Stimulated activated CD4-positive, alpha-beta T cell treated with anti-CD3 and anti-CD28 coated beads, Interleukin-2, amount 100 ng/mL, for 24 hours (primary cell): ENCODE data around the gene C6orf120.

Experiments used
- DNase-seq, 2 donors: peaks; one replicate each; pipeline ENCODE4 v3.0.0-alpha.2; 2020

Gene C6orf120

GRCh38 chr6:169726049-169726400 lies 24.1 kb downstream of the C6orf120 start:
- DNase-seq, result no peak

GRCh38 chr6:169726963-169727362 lies 25.0 kb downstream of the C6orf120 start:
- no peak for DNase-seq

- DNase-seq, result no peak
Observed at GRCh38 chr6:169729961-169730360, 28.0 kb downstream of the C6orf120 start.

- no peak for DNase-seq
Observed at GRCh38 chr6:169738204-169738975, 36.5 kb downstream of the C6orf120 start.

- no peak for DNase-seq
Observed at GRCh38 chr6:169738976-169739529, 37.1 kb downstream of the C6orf120 start.

GRCh38 chr6:169741344-169741743 lies 39.4 kb downstream of the C6orf120 start:
- DNase-seq, result no peak

- no peak for DNase-seq
Observed at GRCh38 chr6:169745405-169745804, 43.5 kb downstream of the C6orf120 start.

- DNase-seq, result no peak
Observed at GRCh38 chr6:169746556-169746955, 44.6 kb downstream of the C6orf120 start.

GRCh38 chr6:169751242-169752073 lies 49.5 kb downstream of the C6orf120 start, which contains the start of the genes DYNLT2 and ERMARD:
DYNLT2 (minus strand) TSS chr6:169751572; CDS start chr6:169751458, 114 bp downstream.
ERMARD (plus strand) TSS chr6:169751622; CDS start chr6:169751658, 36 bp downstream.
- peak; percentile 92 to 95 for DNase-seq

- DNase-seq, result peak; percentile 17 to 19
Observed at GRCh38 chr6:169752074-169752623, 50.2 kb downstream of the C6orf120 start.
